Natural killer cell (primary cell): ENCODE measurements around the gene GSG1L. TPM values are rescaled to one million over a fixed set of nuclear protein-coding genes. Genes with fewer than 3 reads are reported as not detected.

Experiments used
- ATAC-seq, 3 donors: fragments of 150-1000 bp in 2 of 3; fragments of 200-7000 bp in 1 of 3; cut with Tn5 transposase; 1 replicate in 1 of 3; 2 replicates in 2 of 3; pipeline ENCODE4 v1.10.0; 2021; ENCODE audit warnings: mild to moderate bottlenecking in 2 of 3, moderate library complexity in 2 of 3
- DNase-seq, 2 donors: peaks; one replicate each; pipeline versions ENCODE4 v3.0.0 to v3.0.0-alpha.2; 2013 to 2021; ENCODE audit warnings: mixed read lengths in 1 of 2
- H3K27ac ChIP-seq: one replicate; pipeline ENCODE4 v1.5.1; 2013; ENCODE audit warnings: mild to moderate bottlenecking, low read length
- H3K27me3 ChIP-seq: one replicate; pipeline ENCODE4 v1.6.1; 2013; ENCODE audit warnings: low read length; ENCODE audit not compliant: control insufficient read depth, insufficient read depth
- H3K36me3 ChIP-seq: one replicate; pipeline ENCODE4 v1.6.1; 2013; ENCODE audit warnings: low read length; ENCODE audit not compliant: control insufficient read depth, insufficient read depth
- H3K4me1 ChIP-seq: one replicate; pipeline ENCODE4 v1.6.1; 2013; ENCODE audit warnings: low read length; ENCODE audit not compliant: control insufficient read depth, insufficient read depth
- H3K4me3 ChIP-seq: one replicate; pipeline ENCODE4 v1.5.1; 2013; ENCODE audit warnings: low read length
- H3K9me3 ChIP-seq: one replicate; pipeline ENCODE4 v1.6.1; 2013; ENCODE audit warnings: low read length; ENCODE audit not compliant: control insufficient read depth, insufficient read depth
- H3K27ac Mint-ChIP-seq, 2 donors: one replicate each; pipeline ENCODE4 v1.8.0; 2022; ENCODE audit warnings: mild to moderate bottlenecking in 2 of 2, mixed read lengths in 2 of 2, moderate library complexity in 1 of 2
- H3K27me3 Mint-ChIP-seq, 2 donors: one replicate each; pipeline ENCODE4 v1.8.0; 2022; ENCODE audit warnings: low read depth in 2 of 2, mixed read lengths in 2 of 2
- H3K36me3 Mint-ChIP-seq: one replicate; pipeline ENCODE4 v1.8.0; 2022; ENCODE audit warnings: mixed read lengths
- H3K4me1 Mint-ChIP-seq, 2 donors: one replicate each; pipeline ENCODE4 v1.8.0; 2022; ENCODE audit warnings: mixed read lengths in 2 of 2
- H3K4me3 Mint-ChIP-seq: one replicate; pipeline ENCODE4 v1.8.0; 2022; ENCODE audit warnings: mild to moderate bottlenecking, moderate library complexity, mixed read lengths
- H3K9me3 Mint-ChIP-seq, 2 donors: one replicate each; pipeline ENCODE4 v1.8.0; 2022; ENCODE audit warnings: mixed read lengths in 2 of 2
- WGBS: methylation state at CpG from one replicate; pipeline ENCODE4 v1.1.7; 2013; ENCODE audit warnings: missing lambda C conversion rate; ENCODE audit not compliant: insufficient coverage; 5-methylcytosine and 5-hydroxymethylcytosine counted together
- intact Hi-C: fragments of 100-400 bp; cut with micrococcal nuclease; formaldehyde crosslinking; loops from one replicate; pipeline ENCODE4 v1.14.2; 2022
- total RNA-seq, 4 donors: library from RNA; stranded (reverse); fragments of 120-200 nt in 1 of 4; gene quantifications; one replicate each; pipeline versions ENCODE4 v1.2.3 to v1.2.4, GENCODE V29; 2013 to 2022
- TF ChIP-seq, protein P1 (sequence below): fragments of 200-600 bp; IDR thresholded peaks from one replicate; pipeline ENCODE4 v1.8.0; 2022; ENCODE audit warnings: antibody characterized with exemption

Gene GSG1L
- total RNA-seq, 3 donors from 2014 or later (not counting 1 experiment from before 2014, with no cell fraction given): 0.25 TPM; not detected in 2

DNA sequence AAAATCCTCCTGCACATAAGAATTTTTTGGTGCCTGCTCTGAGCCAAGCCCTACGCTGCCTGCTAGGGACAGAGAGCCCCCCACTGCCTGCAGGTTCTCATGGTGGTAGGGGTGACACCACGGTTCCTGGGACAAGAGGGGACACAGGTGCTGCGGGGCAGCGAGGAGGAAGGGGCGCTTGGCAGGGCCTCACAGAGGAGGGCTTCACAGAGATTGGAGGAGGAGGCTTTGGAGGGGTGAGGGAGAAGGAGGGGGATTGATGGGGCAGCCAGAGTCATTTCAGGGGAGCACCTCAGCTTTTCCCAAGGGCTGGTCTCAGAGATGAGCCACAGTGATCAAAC lies 29.8 kb upstream of the GSG1L start:
- Mint-ChIP-seq H3K27me3 (no peaks in the 10 kb centered on the region), H3K4me3 (no peak overlapping the region), H3K27ac (peak overlapping the region in 1 of 2 donors; percentile 4), H3K4me1 (peaks cover 0 to 19% of the 10 kb centered on the region in 2 donors), H3K9me3 (peaks cover 0 to 4% of the 10 kb centered on the region in 2 donors), H3K36me3 (no peaks in the 10 kb centered on the region)
- no peak for ATAC-seq
- no peak overlapping the region for H3K4me3 ChIP-seq
- peaks cover 12% of the 10 kb centered on the region for H3K36me3 ChIP-seq
- TF ChIP-seq, protein P1, sequence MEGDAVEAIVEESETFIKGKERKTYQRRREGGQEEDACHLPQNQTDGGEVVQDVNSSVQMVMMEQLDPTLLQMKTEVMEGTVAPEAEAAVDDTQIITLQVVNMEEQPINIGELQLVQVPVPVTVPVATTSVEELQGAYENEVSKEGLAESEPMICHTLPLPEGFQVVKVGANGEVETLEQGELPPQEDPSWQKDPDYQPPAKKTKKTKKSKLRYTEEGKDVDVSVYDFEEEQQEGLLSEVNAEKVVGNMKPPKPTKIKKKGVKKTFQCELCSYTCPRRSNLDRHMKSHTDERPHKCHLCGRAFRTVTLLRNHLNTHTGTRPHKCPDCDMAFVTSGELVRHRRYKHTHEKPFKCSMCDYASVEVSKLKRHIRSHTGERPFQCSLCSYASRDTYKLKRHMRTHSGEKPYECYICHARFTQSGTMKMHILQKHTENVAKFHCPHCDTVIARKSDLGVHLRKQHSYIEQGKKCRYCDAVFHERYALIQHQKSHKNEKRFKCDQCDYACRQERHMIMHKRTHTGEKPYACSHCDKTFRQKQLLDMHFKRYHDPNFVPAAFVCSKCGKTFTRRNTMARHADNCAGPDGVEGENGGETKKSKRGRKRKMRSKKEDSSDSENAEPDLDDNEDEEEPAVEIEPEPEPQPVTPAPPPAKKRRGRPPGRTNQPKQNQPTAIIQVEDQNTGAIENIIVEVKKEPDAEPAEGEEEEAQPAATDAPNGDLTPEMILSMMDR: no peak
- peaks cover 3% of the 10 kb centered on the region for H3K4me1 ChIP-seq
- no peaks in the 10 kb centered on the region for H3K27me3 ChIP-seq
- 93% methylated on average over 5 of the region's 5 CpGs for WGBS
- no peaks in the 10 kb centered on the region for H3K9me3 ChIP-seq
- no peak overlapping the region for H3K27ac ChIP-seq
- intact Hi-C loops: no loop called here
- DNase-seq: no peak

DNA sequence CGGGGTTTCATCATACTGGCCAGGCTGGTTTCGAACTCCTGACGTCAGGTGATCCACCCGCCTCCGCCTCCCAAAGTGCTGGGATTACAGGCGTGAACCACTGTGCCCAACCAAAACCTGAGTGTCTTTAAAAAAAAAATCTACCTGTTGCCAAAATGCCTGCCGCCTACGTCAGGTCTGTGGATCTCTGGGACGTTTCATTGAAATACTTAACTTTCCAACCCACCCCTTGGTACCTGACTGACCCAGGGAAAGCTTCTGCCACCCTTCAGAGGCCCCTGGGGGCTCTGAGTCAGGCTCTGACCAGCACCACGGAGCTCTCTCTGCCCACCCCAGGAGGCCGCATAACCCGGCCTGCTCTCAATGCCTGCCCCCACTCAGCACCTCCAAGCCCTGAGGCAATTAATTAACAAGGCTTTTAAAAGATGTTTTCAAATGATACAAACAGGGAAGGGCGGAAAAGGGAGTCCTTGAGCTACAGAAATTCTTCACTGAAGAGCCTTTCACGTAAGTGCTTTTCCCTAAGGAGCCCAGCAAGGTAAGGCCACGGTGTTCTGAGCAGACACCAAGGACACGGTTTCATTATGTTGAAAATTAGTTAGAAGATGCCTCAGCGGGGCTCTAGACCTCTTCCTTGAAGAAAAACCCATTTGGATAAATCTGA lies 29.3 kb upstream of the GSG1L start:
- intact Hi-C loops: no loop called here
- H3K27ac ChIP-seq: no peak overlapping the region
- no peaks in the 10 kb centered on the region for H3K9me3 ChIP-seq
- Mint-ChIP-seq H3K4me3 (no peak overlapping the region), H3K4me1 (peaks cover 0 to 19% of the 10 kb centered on the region in 2 donors), H3K36me3 (no peaks in the 10 kb centered on the region), H3K27ac (peak overlapping the region in 1 of 2 donors; percentile 4), H3K9me3 (peaks cover 0 to 4% of the 10 kb centered on the region in 2 donors), H3K27me3 (no peaks in the 10 kb centered on the region)
- 96% methylated on average over 17 of the region's 17 CpGs for WGBS
- peaks cover 3% of the 10 kb centered on the region for H3K4me1 ChIP-seq
- DNase-seq (no peak), ATAC-seq (no peak)
- H3K4me3 ChIP-seq: no peak overlapping the region
- H3K27me3 ChIP-seq: no peaks in the 10 kb centered on the region
- TF ChIP-seq, protein P1: no peak
- H3K36me3 ChIP-seq: peaks cover 7% of the 10 kb centered on the region

DNA sequence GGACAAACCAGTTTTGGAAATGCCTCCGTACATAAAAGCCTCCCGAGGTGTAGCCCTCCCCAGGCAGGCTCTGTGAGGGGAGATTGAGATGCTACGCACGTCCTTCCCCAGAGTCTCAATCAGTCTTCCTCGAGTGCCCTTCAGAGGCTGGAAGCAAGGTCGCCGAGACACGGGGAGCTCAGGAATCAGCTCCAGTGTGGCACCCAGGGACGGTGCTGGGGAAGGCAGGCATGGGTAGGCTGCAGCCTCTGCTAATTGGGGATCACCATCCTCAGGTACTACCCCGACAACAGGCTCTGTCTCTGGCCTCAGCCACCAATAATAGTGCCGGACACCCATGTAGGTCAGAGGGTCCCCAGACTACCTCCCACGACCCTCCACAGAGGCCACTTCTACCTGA lies 28.1 kb upstream of the GSG1L start:
- H3K27me3 ChIP-seq: no peaks in the 10 kb centered on the region
- 98% methylated on average over 12 of the region's 12 CpGs for WGBS
- Mint-ChIP-seq H3K27me3 (no peaks in the 10 kb centered on the region), H3K9me3 (peaks cover 0 to 4% of the 10 kb centered on the region in 2 donors), H3K4me3 (no peak overlapping the region), H3K36me3 (no peaks in the 10 kb centered on the region), H3K4me1 (peaks cover 0 to 12% of the 10 kb centered on the region in 2 donors), H3K27ac (no peak overlapping the region)
- intact Hi-C loops: no loop called here
- no peaks in the 10 kb centered on the region for H3K36me3 ChIP-seq
- ATAC-seq: no peak
- no peak for DNase-seq
- no peak overlapping the region for H3K27ac ChIP-seq
- no peaks in the 10 kb centered on the region for H3K9me3 ChIP-seq
- peaks cover 3% of the 10 kb centered on the region for H3K4me1 ChIP-seq
- H3K4me3 ChIP-seq: no peak overlapping the region
- TF ChIP-seq, protein P1: no peak
